Panc1 (cell line): ENCODE measurements around the gene JRKL. TPM values are rescaled to one million over a fixed set of nuclear protein-coding genes. Genes with fewer than 3 reads are reported as not detected.
"Not testable (repeated sequence)": the region's sequence is repeated elsewhere in the genome, so short reads cannot be mapped to it uniquely, and the experiment has no call there.

Experiments
- ATAC-seq: fragments of 200-7000 bp; cut with Tn5 transposase; 2 replicates; pipeline ENCODE4 v1.9.1; 2020; ENCODE audit warnings: mild to moderate bottlenecking, moderate library complexity
- BruUV-seq: library from RNA; stranded (reverse); fragments of 400-500 nt; replicated peaks from 2 replicates; lab custom pipeline; 2021; lab: Mats Ljungman, UMichigan
- CTCF ChIA-PET: fragments of 300-600 bp; sonication (Branson Sonifier 250); formaldehyde crosslinking; loops from one replicate; lab custom pipeline; 2022; ENCODE audit warnings: antibody characterized with exemption; lab: Charles Lee
- POLR2A ChIA-PET: fragments of 300-600 bp; sonication (Branson Sonifier 250); formaldehyde crosslinking; loops from one replicate; lab custom pipeline; 2022; ENCODE audit warnings: antibody characterized with exemption; lab: Charles Lee
- DNase-seq: peaks from one replicate; pipeline ENCODE4 v3.0.0-alpha.2; 2010; ENCODE audit warnings: low read depth, low spot score
- H3K27ac ChIP-seq: 2 replicates; pipeline ENCODE4 v1.5.1; 2011; ENCODE audit warnings: mild to moderate bottlenecking, low read length, inconsistent platforms
- H3K27me3 ChIP-seq: fragments of 200-500 bp; sonication (Bioruptor generic); 2 replicates; pipeline ENCODE4 v1.6.0; 2014; ENCODE audit warnings: low read length, inconsistent platforms; ENCODE audit not compliant: control insufficient read depth, insufficient read depth
- H3K36me3 ChIP-seq: fragments of 200-500 bp; sonication (Bioruptor generic); 2 replicates; pipeline ENCODE4 v1.5.1; 2014; ENCODE audit warnings: inconsistent platforms, mild to moderate bottlenecking, low read length, moderate library complexity; ENCODE audit not compliant: control insufficient read depth, insufficient read depth
- H3K4me1 ChIP-seq: 2 replicates; pipeline ENCODE4 v1.5.1; 2011; ENCODE audit warnings: inconsistent platforms, mild to moderate bottlenecking, low read length, moderate library complexity; ENCODE audit not compliant: control insufficient read depth, insufficient read depth
- H3K4me3 ChIP-seq, 2 experiments: 2 replicates each; pipeline ENCODE4 v1.5.1; 2011 to 2012; ENCODE audit warnings: low read depth in 2 of 2, low read length in 2 of 2, mild to moderate bottlenecking in 2 of 2, inconsistent platforms in 1 of 2, moderate library complexity in 1 of 2
- H3K9me3 ChIP-seq: fragments of 200-500 bp; sonication (Bioruptor generic); 2 replicates; pipeline ENCODE4 v1.5.1; 2014; ENCODE audit warnings: low read depth, mild to moderate bottlenecking, inconsistent platforms, low read length, moderate library complexity; ENCODE audit not compliant: control insufficient read depth, insufficient read depth
- POLR2AphosphoS5 ChIP-seq: IDR thresholded peaks from 2 replicates; pipeline ENCODE4 v1.6.1; 2012; ENCODE audit warnings: mild to moderate bottlenecking, low read depth, low read length, moderate library complexity
- SIN3A ChIP-seq: IDR thresholded peaks from 2 replicates; pipeline ENCODE4 v1.6.1; 2012; ENCODE audit warnings: low read depth, mild to moderate bottlenecking, low read length, moderate library complexity, borderline replicate concordance; ENCODE audit not compliant: insufficient read depth
- TCF7L2 ChIP-seq: IDR thresholded peaks from 2 replicates; pipeline ENCODE4 v1.6.1; 2011; ENCODE audit warnings: mild to moderate bottlenecking, low read depth, low read length, inconsistent platforms
- in situ Hi-C: cut with HindIII; loops from 2 replicates; pipeline ENCODE4 v1.10.0; 2016; ENCODE audit warnings: low sequenced_read_pairs, low pct_unique_long_range_greater_than_20kb
- intact Hi-C: fragments of 100-400 bp; cut with micrococcal nuclease; formaldehyde crosslinking; loops from one replicate; pipeline ENCODE4 v1.10.0; 2022; ENCODE audit not compliant: unreplicated experiment
- total RNA-seq: library from RNA; stranded (reverse); gene quantifications from one replicate; pipeline ENCODE4 v1.2.1, GENCODE V29; 2021; ENCODE audit not compliant: unreplicated experiment
- TF ChIP-seq, protein P1 (sequence below), 2 experiments: IDR thresholded peaks; 2 replicates each; pipeline ENCODE4 v1.6.1; 2011 to 2012; ENCODE audit warnings: low read depth in 2 of 2, control low read depth in 1 of 2, low read length in 1 of 2, mild to moderate bottlenecking in 1 of 2, moderate library complexity in 1 of 2; ENCODE audit not compliant: insufficient read depth in 1 of 2
- TF ChIP-seq, protein P2 (sequence below): fragments of 450-650 bp; IDR thresholded peaks from 2 replicates; pipeline ENCODE4 v1.5.1; 2017; ENCODE audit warnings: mild to moderate bottlenecking

Gene JRKL
- total RNA-seq, 1 experiment from 2014 or later = 9.6 TPM

DNA sequence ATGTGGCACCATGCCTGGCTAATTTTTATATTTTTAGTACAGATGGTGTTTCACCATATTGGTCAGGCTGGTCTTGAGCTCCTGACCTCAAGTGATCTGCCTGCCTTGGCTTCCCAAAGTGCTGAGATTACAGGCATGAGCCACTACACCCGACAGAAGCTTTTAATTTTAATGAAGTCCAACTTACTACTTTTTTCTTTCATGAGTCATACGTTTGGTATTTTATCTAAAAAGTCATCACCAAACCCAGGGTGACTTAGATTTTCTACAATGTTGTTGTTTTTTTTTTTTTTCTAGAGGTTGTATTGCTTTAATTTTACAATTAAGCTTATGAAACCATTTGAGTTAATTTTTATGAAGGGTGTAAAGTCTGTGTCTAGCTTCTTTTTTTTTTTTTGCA, 34.9 kb downstream of the JRKL start:
- Histone ChIP-seq H3K27ac (no peak overlapping the region), H3K4me1 (0 out of 2 replicates have a peak, but pooled peaks cover 3% of the 10 kb centered on the region), H3K36me3 (no peaks in the 10 kb centered on the region), H3K9me3 (no peaks in the 10 kb centered on the region), H3K27me3 (no peaks in the 10 kb centered on the region; the same call in 1 of the 2 replicates), H3K4me3 (no peak overlapping the region)
- intact Hi-C loops = loop anchor here (5.0 kb wide), 2 partner anchors 632 to 1267 kb away; partner anchors contain the start of gene CEP57
- CTCF ChIA-PET = interaction anchor here (0.6 to 0.9 kb wide), 8 partner anchors 59 to 1425 kb away, joined by 3 to 10 read pairs (median 4); no protein-coding TSS in a partner anchor
- in situ Hi-C loops = no loop called here
- POLR2A ChIA-PET = interaction anchor here (0.6 to 0.7 kb wide), 3 partner anchors 34 to 608 kb away, joined by 3 to 5 read pairs (median 4); no protein-coding TSS in a partner anchor
- ATAC-seq (no peak), DNase-seq (no peak)
- TF ChIP-seq SIN3A (no peak), POLR2AphosphoS5 (no peak), TCF7L2 (no peak)
- TF ChIP-seq, protein P1, sequence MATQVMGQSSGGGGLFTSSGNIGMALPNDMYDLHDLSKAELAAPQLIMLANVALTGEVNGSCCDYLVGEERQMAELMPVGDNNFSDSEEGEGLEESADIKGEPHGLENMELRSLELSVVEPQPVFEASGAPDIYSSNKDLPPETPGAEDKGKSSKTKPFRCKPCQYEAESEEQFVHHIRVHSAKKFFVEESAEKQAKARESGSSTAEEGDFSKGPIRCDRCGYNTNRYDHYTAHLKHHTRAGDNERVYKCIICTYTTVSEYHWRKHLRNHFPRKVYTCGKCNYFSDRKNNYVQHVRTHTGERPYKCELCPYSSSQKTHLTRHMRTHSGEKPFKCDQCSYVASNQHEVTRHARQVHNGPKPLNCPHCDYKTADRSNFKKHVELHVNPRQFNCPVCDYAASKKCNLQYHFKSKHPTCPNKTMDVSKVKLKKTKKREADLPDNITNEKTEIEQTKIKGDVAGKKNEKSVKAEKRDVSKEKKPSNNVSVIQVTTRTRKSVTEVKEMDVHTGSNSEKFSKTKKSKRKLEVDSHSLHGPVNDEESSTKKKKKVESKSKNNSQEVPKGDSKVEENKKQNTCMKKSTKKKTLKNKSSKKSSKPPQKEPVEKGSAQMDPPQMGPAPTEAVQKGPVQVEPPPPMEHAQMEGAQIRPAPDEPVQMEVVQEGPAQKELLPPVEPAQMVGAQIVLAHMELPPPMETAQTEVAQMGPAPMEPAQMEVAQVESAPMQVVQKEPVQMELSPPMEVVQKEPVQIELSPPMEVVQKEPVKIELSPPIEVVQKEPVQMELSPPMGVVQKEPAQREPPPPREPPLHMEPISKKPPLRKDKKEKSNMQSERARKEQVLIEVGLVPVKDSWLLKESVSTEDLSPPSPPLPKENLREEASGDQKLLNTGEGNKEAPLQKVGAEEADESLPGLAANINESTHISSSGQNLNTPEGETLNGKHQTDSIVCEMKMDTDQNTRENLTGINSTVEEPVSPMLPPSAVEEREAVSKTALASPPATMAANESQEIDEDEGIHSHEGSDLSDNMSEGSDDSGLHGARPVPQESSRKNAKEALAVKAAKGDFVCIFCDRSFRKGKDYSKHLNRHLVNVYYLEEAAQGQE (IDR thresholded peaks at IDR 0.05; ENCODE audit: insufficient read depth in 1 of 2, low read depth in 2 of 2, low read length in 1 of 2) = no peak
- TF ChIP-seq, protein P2, sequence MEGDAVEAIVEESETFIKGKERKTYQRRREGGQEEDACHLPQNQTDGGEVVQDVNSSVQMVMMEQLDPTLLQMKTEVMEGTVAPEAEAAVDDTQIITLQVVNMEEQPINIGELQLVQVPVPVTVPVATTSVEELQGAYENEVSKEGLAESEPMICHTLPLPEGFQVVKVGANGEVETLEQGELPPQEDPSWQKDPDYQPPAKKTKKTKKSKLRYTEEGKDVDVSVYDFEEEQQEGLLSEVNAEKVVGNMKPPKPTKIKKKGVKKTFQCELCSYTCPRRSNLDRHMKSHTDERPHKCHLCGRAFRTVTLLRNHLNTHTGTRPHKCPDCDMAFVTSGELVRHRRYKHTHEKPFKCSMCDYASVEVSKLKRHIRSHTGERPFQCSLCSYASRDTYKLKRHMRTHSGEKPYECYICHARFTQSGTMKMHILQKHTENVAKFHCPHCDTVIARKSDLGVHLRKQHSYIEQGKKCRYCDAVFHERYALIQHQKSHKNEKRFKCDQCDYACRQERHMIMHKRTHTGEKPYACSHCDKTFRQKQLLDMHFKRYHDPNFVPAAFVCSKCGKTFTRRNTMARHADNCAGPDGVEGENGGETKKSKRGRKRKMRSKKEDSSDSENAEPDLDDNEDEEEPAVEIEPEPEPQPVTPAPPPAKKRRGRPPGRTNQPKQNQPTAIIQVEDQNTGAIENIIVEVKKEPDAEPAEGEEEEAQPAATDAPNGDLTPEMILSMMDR = no peak
- BruUV-seq = no TSS peak

DNA sequence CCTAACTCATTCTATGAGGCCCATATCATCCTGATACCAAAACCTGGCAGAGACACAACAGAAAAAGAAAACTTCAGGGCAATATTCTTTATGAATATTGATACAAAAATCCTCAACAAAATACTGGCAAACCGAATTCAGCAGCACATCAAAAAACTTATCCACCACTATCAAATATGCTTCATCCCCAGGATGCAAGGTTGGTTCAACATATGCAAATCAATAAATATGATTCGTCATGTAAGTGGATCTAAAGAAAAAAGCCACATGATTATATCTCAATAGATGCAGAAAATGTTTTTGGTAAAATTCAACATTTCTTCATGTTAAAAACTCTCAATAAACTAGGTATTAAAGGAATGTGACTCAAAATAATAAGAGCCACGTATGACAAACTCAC, 40.9 kb downstream of the JRKL start:
- no peak overlapping the region for H3K4me3 ChIP-seq
- TF ChIP-seq SIN3A (no peak), POLR2AphosphoS5 (no peak), TCF7L2 (no peak)
- TF ChIP-seq, protein P2 = no peak
- TF ChIP-seq, protein P1 (IDR thresholded peaks at IDR 0.05; ENCODE audit: insufficient read depth in 1 of 2, low read depth in 2 of 2, low read length in 1 of 2) = no peak
- ChIA-PET POLR2A (no interaction called here), CTCF (no interaction called here)
- H3K4me1 ChIP-seq = 0 out of 2 replicates have a peak, but pooled peaks cover 3% of the 10 kb centered on the region
- H3K27me3 ChIP-seq = no peaks in the 10 kb centered on the region
- intact Hi-C loops (no loop called here), in situ Hi-C loops (no loop called here)
- no peaks in the 10 kb centered on the region for H3K9me3 ChIP-seq
- ATAC-seq = no peak
- no peaks in the 10 kb centered on the region for H3K36me3 ChIP-seq
- DNase-seq = no peak
- no TSS peak for BruUV-seq
- H3K27ac ChIP-seq = no peak overlapping the region

DNA sequence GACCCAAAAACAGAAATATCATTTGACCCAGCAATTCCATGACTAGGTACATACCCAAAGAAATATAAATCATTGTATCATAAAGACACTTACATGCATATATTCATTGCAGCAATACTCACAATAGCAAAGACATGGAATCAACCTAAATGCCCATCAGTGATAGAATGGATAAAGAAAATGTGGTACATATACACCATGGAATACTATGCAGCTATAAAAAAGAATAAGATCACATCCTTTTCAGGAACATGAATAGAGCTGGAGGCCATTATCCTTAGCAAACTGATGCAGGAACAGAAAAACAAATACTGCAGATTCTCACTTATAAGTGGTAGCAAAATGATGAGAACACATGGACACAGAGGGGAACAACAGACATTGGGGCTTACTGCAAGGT, 42.8 kb downstream of the JRKL start:
- intact Hi-C loops, POLR2A ChIA-PET, H3K27me3 ChIP-seq, DNase-seq, H3K9me3 ChIP-seq, ATAC-seq, BruUV-seq, CTCF ChIA-PET, H3K4me1 ChIP-seq, H3K27ac ChIP-seq, H3K4me3 ChIP-seq, H3K36me3 ChIP-seq, in situ Hi-C loops: not testable (repeated sequence)
